Activated CD8-positive, alpha-beta T cell treated with anti-CD3 and anti-CD28 coated beads for 36 hours (primary cell): ENCODE data around the gene CTTN. TPM values are rescaled to one million over a fixed set of nuclear protein-coding genes. Genes with fewer than 3 reads are reported as not detected.
A peak's percentile ranks its signal among the peaks of the same experiment; 100 is the strongest.

Experiments used
- ATAC-seq: fragments of 200-7000 bp; cut with Tn5 transposase; one replicate; pipeline ENCODE4 v1.10.0; 2021; ENCODE audit warnings: mild to moderate bottlenecking, moderate library complexity
- CTCF ChIA-PET: fragments of 350-600 bp; sonication (Branson Sonifier 250); formaldehyde crosslinking; loops from one replicate; lab custom pipeline; 2021; ENCODE audit warnings: antibody characterized with exemption; lab: Charles Lee
- POLR2A ChIA-PET: fragments of 350-600 bp; sonication (Branson Sonifier 250); formaldehyde crosslinking; loops from one replicate; lab custom pipeline; 2021; ENCODE audit warnings: antibody characterized with exemption; lab: Charles Lee
- DNase-seq: peaks from one replicate; pipeline ENCODE4 v3.0.0-alpha.2; 2020
- H3K27ac Mint-ChIP-seq: one replicate; pipeline ENCODE4 v1.8.0; 2021; ENCODE audit warnings: mild to moderate bottlenecking, mixed read lengths
- H3K27me3 Mint-ChIP-seq: one replicate; pipeline ENCODE4 v1.8.0; 2021; ENCODE audit warnings: mixed read lengths
- H3K36me3 Mint-ChIP-seq: one replicate; pipeline ENCODE4 v1.8.0; 2021; ENCODE audit warnings: low read depth, mixed read lengths
- H3K4me1 Mint-ChIP-seq: one replicate; pipeline ENCODE4 v1.8.0; 2021; ENCODE audit warnings: low read depth, mixed read lengths
- H3K4me3 Mint-ChIP-seq: one replicate; pipeline ENCODE4 v1.8.0; 2021; ENCODE audit warnings: mild to moderate bottlenecking, moderate library complexity, mixed read lengths
- H3K9me3 Mint-ChIP-seq: one replicate; pipeline ENCODE4 v1.8.0; 2021; ENCODE audit warnings: mixed read lengths
- CTCF ChIP-seq: fragments of 200-600 bp; IDR thresholded peaks from one replicate; pipeline ENCODE4 v1.8.0; 2022; ENCODE audit warnings: antibody characterized with exemption, mild to moderate bottlenecking
- intact Hi-C: fragments of 100-400 bp; cut with micrococcal nuclease; formaldehyde crosslinking; loops from one replicate; pipeline ENCODE4 v1.10.0; 2022
- total RNA-seq, 2 experiments: library from RNA; stranded (reverse); gene quantifications; one replicate each; pipeline ENCODE4 v1.2.3, GENCODE V29; 2021

CTTN gene
- total RNA-seq, 2 experiments from 2014 or later: 8.6 to 9.9 TPM

- CTCF ChIA-PET: no interaction called here
Measured at GRCh38 chr11:70397336-70397982, 870 bp upstream of the CTTN start.

GRCh38 chr11:70398834-70399680 is 728 bp downstream of the CTTN start:
- no peaks in the 10 kb centered on the region for H3K9me3 Mint-ChIP-seq
- no peak for TF ChIP-seq CTCF
- ATAC-seq (no peak), DNase-seq (peak; percentile 47)
- H3K36me3 Mint-ChIP-seq: peaks cover 1% of the 10 kb centered on the region
- no peak overlapping the region for H3K27ac Mint-ChIP-seq
- peak overlapping the region; percentile 56 for H3K4me3 Mint-ChIP-seq
- CTCF ChIA-PET: no interaction called here
- intact Hi-C loops: no loop called here
- peaks cover 34% of the 10 kb centered on the region for H3K27me3 Mint-ChIP-seq
- H3K4me1 Mint-ChIP-seq: peaks cover 35% of the 10 kb centered on the region
- POLR2A ChIA-PET: interaction anchor here (1.1 kb wide), 2 partner anchors 7 to 15 kb away, joined by 3 read pairs; no protein-coding TSS in a partner anchor

More at GRCh38 chr11:70397336-70397982, 870 bp upstream of the CTTN start:
- H3K36me3 Mint-ChIP-seq: peaks cover 1% of the 10 kb centered on the region
- H3K9me3 Mint-ChIP-seq: no peaks in the 10 kb centered on the region
- peak overlapping the region; percentile 82 for H3K27ac Mint-ChIP-seq
- peaks cover 40% of the 10 kb centered on the region for H3K27me3 Mint-ChIP-seq
- intact Hi-C loops: no loop called here
- H3K4me3 Mint-ChIP-seq: peak overlapping the region; percentile 78
- DNase-seq (peak; percentile 20), ATAC-seq (peak; percentile 53)
- no peak for TF ChIP-seq CTCF
- H3K4me1 Mint-ChIP-seq: peaks cover 30% of the 10 kb centered on the region
- POLR2A ChIA-PET: interaction anchor here (1.0 kb wide), 1 partner anchor 14 kb away, joined by 3 read pairs; no protein-coding TSS in a partner anchor

GRCh38 chr11:70399681-70400112 is 1.4 kb downstream of the CTTN start:
- intact Hi-C loops: no loop called here
- Mint-ChIP-seq H3K9me3 (no peaks in the 10 kb centered on the region), H3K4me3 (peak overlapping the region; percentile 27), H3K27ac (no peak overlapping the region), H3K36me3 (peaks cover 1% of the 10 kb centered on the region), H3K4me1 (peaks cover 35% of the 10 kb centered on the region), H3K27me3 (peaks cover 35% of the 10 kb centered on the region)
- POLR2A ChIA-PET: interaction anchor here (0.6 to 1.1 kb wide), 4 partner anchors 8 to 61 kb away, joined by 3 to 4 read pairs (median 3); no protein-coding TSS in a partner anchor
- ATAC-seq: no peak
- CTCF ChIA-PET: no interaction called here
- DNase-seq: no peak
- TF ChIP-seq CTCF: no peak

GRCh38 chr11:70400643-70401042 is 2.3 kb downstream of the CTTN start:
- intact Hi-C loops: no loop called here
- peaks cover 35% of the 10 kb centered on the region for H3K4me1 Mint-ChIP-seq
- H3K27me3 Mint-ChIP-seq: peaks cover 34% of the 10 kb centered on the region
- POLR2A ChIA-PET: interaction anchor here (1.1 kb wide), 1 partner anchor 33 kb away, joined by 3 read pairs; no protein-coding TSS in a partner anchor
- no peak for TF ChIP-seq CTCF
- no peaks in the 10 kb centered on the region for H3K9me3 Mint-ChIP-seq
- CTCF ChIA-PET: no interaction called here
- DNase-seq (no peak), ATAC-seq (no peak)
- no peak overlapping the region for H3K27ac Mint-ChIP-seq
- H3K36me3 Mint-ChIP-seq: peaks cover 1% of the 10 kb centered on the region
- H3K4me3 Mint-ChIP-seq: no peak overlapping the region
